Uterus (tissue), 2 donors: ENCODE results near the gene CCDC188.

Experiments
- CTCF ChIP-seq, 4 experiments: fragments of 200-600 bp in 2 of 4; fragments of 450-650 bp in 2 of 4; sonication (generic) in 2 of 4; IDR thresholded peaks; one replicate each; pipeline ENCODE4 v1.5.1; 2016 to 2019; ENCODE audit warnings: antibody characterized with exemption in 4 of 4, mild to moderate bottlenecking in 2 of 4, moderate library complexity in 1 of 4
- POLR2A ChIP-seq, 2 donors: fragments of 450-650 bp; IDR thresholded peaks; one replicate each; pipeline ENCODE4 v1.6.1; 2016; ENCODE audit warnings: antibody characterized with exemption in 2 of 2, mild to moderate bottlenecking in 1 of 2, moderate library complexity in 1 of 2

GRCh38 chr22:20167643-20168322, 16.9 kb upstream of the CCDC188 start:
- no peak for TF ChIP-seq CTCF (IDR thresholded peaks at IDR 0.05)
- no peak for TF ChIP-seq POLR2A (IDR thresholded peaks at IDR 0.05)
